ENCODE results near the gene PRF1. TPM values are rescaled to one million over a fixed set of nuclear protein-coding genes. Genes with fewer than 3 reads are reported as not detected.

PRF1 gene
- total RNA-seq, 1 experiment from 2014 or later, result not detected

GRCh38 chr10:70567603-70568002 lies 34.9 kb downstream of the PRF1 start:
- H3K4me3 ChIP-seq (ENCODE audit: insufficient read depth, low read depth, low read length), result no peak overlapping the region
- H3K36me3 ChIP-seq (replicated peaks; ENCODE audit: control insufficient read depth, insufficient read depth, low read length), result peaks cover 2% of the 10 kb centered on the region
- H3K27me3 ChIP-seq (ENCODE audit: control insufficient read depth, insufficient read depth, low read length), result no peaks in the 10 kb centered on the region
- DNase-seq, result no peak

GRCh38 chr10:70566515-70567290 lies 35.8 kb downstream of the PRF1 start:
- H3K27me3 ChIP-seq (ENCODE audit: control insufficient read depth, insufficient read depth, low read length), result no peaks in the 10 kb centered on the region
- no peak overlapping the region for H3K4me3 ChIP-seq (ENCODE audit: insufficient read depth, low read depth, low read length)
- peaks cover 2% of the 10 kb centered on the region for H3K36me3 ChIP-seq (replicated peaks; ENCODE audit: control insufficient read depth, insufficient read depth, low read length)
- no peak for DNase-seq

GRCh38 chr10:70565556-70566514 lies 36.7 kb downstream of the PRF1 start:
- Histone ChIP-seq H3K4me3 (ENCODE audit: insufficient read depth, low read depth, low read length) (no peak overlapping the region), H3K36me3 (replicated peaks; ENCODE audit: control insufficient read depth, insufficient read depth, low read length) (peaks cover 2% of the 10 kb centered on the region)
- no peak for DNase-seq

GRCh38 chr10:70564901-70565351 lies 37.6 kb downstream of the PRF1 start:
- DNase-seq, result no peak
- H3K36me3 ChIP-seq (replicated peaks; ENCODE audit: control insufficient read depth, insufficient read depth, low read length), result peaks cover 2% of the 10 kb centered on the region
- H3K27me3 ChIP-seq (ENCODE audit: control insufficient read depth, insufficient read depth, low read length), result no peaks in the 10 kb centered on the region

More at GRCh38 chr10:70565556-70566514, 36.7 kb downstream of the PRF1 start:
- H3K27me3 ChIP-seq (ENCODE audit: control insufficient read depth, insufficient read depth, low read length), result no peaks in the 10 kb centered on the region

GRCh38 chr10:70564113-70564725 lies 38.3 kb downstream of the PRF1 start:
- H3K36me3 ChIP-seq (replicated peaks; ENCODE audit: control insufficient read depth, insufficient read depth, low read length), result peaks cover 2% of the 10 kb centered on the region
- no peaks in the 10 kb centered on the region for H3K27me3 ChIP-seq (ENCODE audit: control insufficient read depth, insufficient read depth, low read length)
- no peak for DNase-seq
- H3K4me3 ChIP-seq (ENCODE audit: insufficient read depth, low read depth, low read length), result no peak overlapping the region

More at GRCh38 chr10:70564901-70565351, 37.6 kb downstream of the PRF1 start:
- H3K4me3 ChIP-seq (ENCODE audit: insufficient read depth, low read depth, low read length), result no peak overlapping the region

- no peaks in the 10 kb centered on the region for H3K27me3 ChIP-seq (ENCODE audit: control insufficient read depth, insufficient read depth, low read length)
- peaks cover 2% of the 10 kb centered on the region for H3K36me3 ChIP-seq (replicated peaks; ENCODE audit: control insufficient read depth, insufficient read depth, low read length)
- H3K4me3 ChIP-seq (ENCODE audit: insufficient read depth, low read depth, low read length), result no peak overlapping the region
- no peak for DNase-seq
Measured at GRCh38 chr10:70563230-70563629, 39.3 kb downstream of the PRF1 start.

GRCh38 chr10:70562036-70562755 lies 40.3 kb downstream of the PRF1 start:
- no peak for DNase-seq
- no peak overlapping the region for H3K4me3 ChIP-seq (ENCODE audit: insufficient read depth, low read depth, low read length)
- H3K27me3 ChIP-seq (ENCODE audit: control insufficient read depth, insufficient read depth, low read length), result no peaks in the 10 kb centered on the region
- H3K36me3 ChIP-seq (replicated peaks; ENCODE audit: control insufficient read depth, insufficient read depth, low read length), result peaks cover 2% of the 10 kb centered on the region

GRCh38 chr10:70561558-70561957 lies 41.0 kb downstream of the PRF1 start:
- no peak for DNase-seq
- Histone ChIP-seq H3K36me3 (replicated peaks; ENCODE audit: control insufficient read depth, insufficient read depth, low read length) (peaks cover 2% of the 10 kb centered on the region), H3K27me3 (ENCODE audit: control insufficient read depth, insufficient read depth, low read length) (no peaks in the 10 kb centered on the region), H3K4me3 (ENCODE audit: insufficient read depth, low read depth, low read length) (no peak overlapping the region)

GRCh38 chr10:70561070-70561469 lies 41.5 kb downstream of the PRF1 start:
- DNase-seq, result no peak

GRCh38 chr10:70560511-70560941 lies 42.0 kb downstream of the PRF1 start:
- DNase-seq, result no peak
- no peaks in the 10 kb centered on the region for H3K27me3 ChIP-seq (ENCODE audit: control insufficient read depth, insufficient read depth, low read length)
- H3K4me3 ChIP-seq (ENCODE audit: insufficient read depth, low read depth, low read length), result no peak overlapping the region

More at GRCh38 chr10:70561070-70561469, 41.5 kb downstream of the PRF1 start:
- no peaks in the 10 kb centered on the region for H3K27me3 ChIP-seq (ENCODE audit: control insufficient read depth, insufficient read depth, low read length)
- H3K4me3 ChIP-seq (ENCODE audit: insufficient read depth, low read depth, low read length), result no peak overlapping the region
- H3K36me3 ChIP-seq (replicated peaks; ENCODE audit: control insufficient read depth, insufficient read depth, low read length), result peaks cover 2% of the 10 kb centered on the region

GRCh38 chr10:70559861-70560260 lies 42.7 kb downstream of the PRF1 start:
- H3K4me3 ChIP-seq (ENCODE audit: insufficient read depth, low read depth, low read length), result no peak overlapping the region
- no peaks in the 10 kb centered on the region; the same call in none of the 2 replicates for H3K36me3 ChIP-seq (replicated peaks; ENCODE audit: control insufficient read depth, insufficient read depth, low read length)
- no peak for DNase-seq
- no peaks in the 10 kb centered on the region for H3K27me3 ChIP-seq (ENCODE audit: control insufficient read depth, insufficient read depth, low read length)

More at GRCh38 chr10:70560511-70560941, 42.0 kb downstream of the PRF1 start:
- peaks cover 2% of the 10 kb centered on the region for H3K36me3 ChIP-seq (replicated peaks; ENCODE audit: control insufficient read depth, insufficient read depth, low read length)

GRCh38 chr10:70558871-70559810 lies 43.4 kb downstream of the PRF1 start:
- Histone ChIP-seq H3K36me3 (replicated peaks; ENCODE audit: control insufficient read depth, insufficient read depth, low read length) (no peaks in the 10 kb centered on the region), H3K4me3 (ENCODE audit: insufficient read depth, low read depth, low read length) (no peak overlapping the region), H3K27me3 (ENCODE audit: control insufficient read depth, insufficient read depth, low read length) (no peaks in the 10 kb centered on the region)
- peak; percentile 93 for DNase-seq

GRCh38 chr10:70558295-70558694 lies 44.2 kb downstream of the PRF1 start:
- H3K4me3 ChIP-seq (ENCODE audit: insufficient read depth, low read depth, low read length), result no peak overlapping the region
- H3K27me3 ChIP-seq (ENCODE audit: control insufficient read depth, insufficient read depth, low read length), result no peaks in the 10 kb centered on the region
- peaks cover 2% of the 10 kb centered on the region for H3K36me3 ChIP-seq (replicated peaks; ENCODE audit: control insufficient read depth, insufficient read depth, low read length)
- DNase-seq, result peak; percentile 35
